ENCODE measurements around the gene TNS3. TPM values are rescaled to one million over a fixed set of nuclear protein-coding genes. Genes with fewer than 3 reads are reported as not detected.

TNS3 gene
- total RNA-seq, 3 donors from 2014 or later: 2.6 to 3.4 (median 3.2) TPM

DNA sequence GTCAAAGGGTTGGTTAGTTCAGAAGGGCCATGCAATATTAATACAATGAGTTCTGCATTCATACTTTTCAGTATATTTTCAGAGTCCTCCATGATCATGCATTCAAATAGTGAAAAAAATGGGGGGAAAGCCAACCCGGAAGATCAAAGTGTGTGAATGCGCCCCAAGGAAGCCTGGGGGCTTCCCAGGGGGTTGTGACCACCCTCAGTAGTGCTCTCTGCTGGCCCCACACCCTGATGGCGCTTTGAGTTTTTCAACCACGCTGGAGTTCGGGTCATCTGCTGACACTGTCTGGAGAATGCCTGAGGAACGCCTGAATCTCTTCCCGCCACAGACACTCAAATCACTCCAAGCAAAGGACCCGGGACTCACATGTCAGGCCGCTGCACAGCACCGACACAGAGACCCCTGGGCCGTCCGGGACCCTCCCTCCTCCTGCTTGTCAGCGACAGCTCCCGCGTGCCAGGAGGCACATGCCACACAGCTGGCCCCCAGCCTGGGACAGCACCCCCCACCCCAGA, 1.0 kb downstream of the TNS3 start:
- peaks cover 3% of the 10 kb centered on the region for H3K4me1 Mint-ChIP-seq (ENCODE audit: low read depth)
- peaks cover 28% of the 10 kb centered on the region for H3K27me3 Mint-ChIP-seq (ENCODE audit: low read depth)
- H3K9me3 Mint-ChIP-seq: no peaks in the 10 kb centered on the region
- H3K36me3 Mint-ChIP-seq (ENCODE audit: insufficient read depth): no peaks in the 10 kb centered on the region
- ATAC-seq (no peak), DNase-seq (no peak)
- peak overlapping the region; percentile 61 for H3K4me3 Mint-ChIP-seq

DNA sequence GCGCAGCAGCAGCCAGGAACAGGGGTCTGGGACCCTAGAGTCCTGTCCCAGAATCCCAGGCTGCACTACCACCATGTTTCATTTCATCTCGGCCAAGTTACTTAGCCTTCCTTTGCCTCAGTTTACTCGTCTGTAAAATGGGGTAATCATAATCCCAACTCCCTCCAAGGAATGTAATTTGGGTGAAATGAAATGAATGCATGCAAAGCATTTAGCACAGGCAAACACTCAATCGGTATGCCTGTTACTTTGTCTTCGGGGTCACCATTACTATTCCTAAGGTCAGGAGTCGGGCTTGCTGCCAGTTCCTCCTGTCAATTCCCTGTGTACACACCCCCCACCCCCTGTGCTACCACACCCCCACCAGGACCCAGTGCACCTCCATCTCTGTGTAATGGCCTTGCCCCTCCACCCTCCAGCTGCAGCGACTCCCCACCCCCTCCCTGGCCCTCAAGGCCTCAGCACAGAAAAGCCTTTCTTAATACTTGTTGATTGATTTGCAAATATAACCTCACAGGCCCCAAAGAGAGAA, 1.7 kb downstream of the TNS3 start:
- peaks cover 3% of the 10 kb centered on the region for H3K4me1 Mint-ChIP-seq (ENCODE audit: low read depth)
- no peaks in the 10 kb centered on the region for H3K36me3 Mint-ChIP-seq (ENCODE audit: insufficient read depth)
- DNase-seq (no peak), ATAC-seq (no peak)
- peaks cover 28% of the 10 kb centered on the region for H3K27me3 Mint-ChIP-seq (ENCODE audit: low read depth)
- no peaks in the 10 kb centered on the region for H3K9me3 Mint-ChIP-seq
- no peak overlapping the region for H3K4me3 Mint-ChIP-seq

DNA sequence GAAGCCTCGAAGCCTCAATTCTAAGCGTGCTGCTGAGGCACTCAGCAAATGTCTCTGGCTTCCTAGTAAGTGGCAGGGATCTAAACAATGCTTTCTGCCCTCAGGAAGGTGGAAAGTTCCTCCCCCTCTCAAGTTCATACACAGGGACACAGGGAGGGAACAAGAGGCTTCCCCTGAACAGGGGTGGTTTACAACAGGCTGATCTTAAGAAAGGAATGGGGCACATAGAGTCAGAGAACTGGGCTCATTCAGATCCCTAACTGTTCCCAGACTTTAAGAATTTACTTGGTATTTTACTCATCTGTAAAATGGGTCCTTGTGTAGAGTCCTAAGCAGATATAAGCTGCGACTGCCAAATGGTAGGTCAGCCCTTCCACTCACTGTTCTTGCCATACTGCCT, 2.5 kb downstream of the TNS3 start:
- no peaks in the 10 kb centered on the region for H3K36me3 Mint-ChIP-seq (ENCODE audit: insufficient read depth)
- DNase-seq (no peak), ATAC-seq (no peak)
- no peaks in the 10 kb centered on the region for H3K9me3 Mint-ChIP-seq
- peaks cover 3% of the 10 kb centered on the region for H3K4me1 Mint-ChIP-seq (ENCODE audit: low read depth)
- no peak overlapping the region for H3K4me3 Mint-ChIP-seq
- H3K27me3 Mint-ChIP-seq (ENCODE audit: low read depth): peaks cover 28% of the 10 kb centered on the region

DNA sequence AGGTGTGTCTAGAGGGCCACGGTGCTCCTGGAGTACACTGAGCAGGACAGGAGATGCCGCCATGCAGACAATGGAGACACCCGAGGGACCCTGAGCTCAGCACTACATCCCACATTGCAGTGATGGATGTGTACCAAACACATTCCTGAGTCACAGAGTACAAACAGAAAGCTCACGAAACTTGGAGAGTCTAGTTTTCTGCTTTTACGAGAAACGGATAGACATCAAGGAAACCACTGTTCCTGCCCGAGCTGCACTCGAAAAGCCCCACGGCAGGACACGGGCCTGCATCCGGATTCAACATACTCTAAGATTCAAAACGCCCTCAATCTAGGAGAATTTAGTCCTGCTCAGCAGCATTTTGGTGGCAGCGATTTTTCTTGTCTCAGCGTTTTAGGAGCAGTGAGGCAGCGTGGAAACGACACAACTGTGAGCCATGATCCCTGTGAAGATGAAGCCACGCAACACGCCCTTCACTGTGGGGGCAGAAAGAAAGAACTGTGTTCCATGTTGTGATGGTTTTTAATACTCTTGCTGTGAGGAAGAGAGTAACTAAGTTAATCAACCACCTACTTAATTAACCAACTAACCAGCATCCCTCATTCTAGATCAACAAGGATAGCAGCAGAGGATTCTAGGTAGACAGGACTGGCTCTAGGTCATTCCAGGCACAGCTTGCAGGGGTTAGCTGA, 3.2 kb downstream of the TNS3 start:
- Mint-ChIP-seq H3K4me3 (no peak overlapping the region), H3K36me3 (ENCODE audit: insufficient read depth) (no peaks in the 10 kb centered on the region), H3K27me3 (ENCODE audit: low read depth) (peaks cover 26% of the 10 kb centered on the region), H3K9me3 (no peaks in the 10 kb centered on the region), H3K4me1 (ENCODE audit: low read depth) (peaks cover 5% of the 10 kb centered on the region)
- DNase-seq (no peak), ATAC-seq (peak; percentile 21 to 35)

DNA sequence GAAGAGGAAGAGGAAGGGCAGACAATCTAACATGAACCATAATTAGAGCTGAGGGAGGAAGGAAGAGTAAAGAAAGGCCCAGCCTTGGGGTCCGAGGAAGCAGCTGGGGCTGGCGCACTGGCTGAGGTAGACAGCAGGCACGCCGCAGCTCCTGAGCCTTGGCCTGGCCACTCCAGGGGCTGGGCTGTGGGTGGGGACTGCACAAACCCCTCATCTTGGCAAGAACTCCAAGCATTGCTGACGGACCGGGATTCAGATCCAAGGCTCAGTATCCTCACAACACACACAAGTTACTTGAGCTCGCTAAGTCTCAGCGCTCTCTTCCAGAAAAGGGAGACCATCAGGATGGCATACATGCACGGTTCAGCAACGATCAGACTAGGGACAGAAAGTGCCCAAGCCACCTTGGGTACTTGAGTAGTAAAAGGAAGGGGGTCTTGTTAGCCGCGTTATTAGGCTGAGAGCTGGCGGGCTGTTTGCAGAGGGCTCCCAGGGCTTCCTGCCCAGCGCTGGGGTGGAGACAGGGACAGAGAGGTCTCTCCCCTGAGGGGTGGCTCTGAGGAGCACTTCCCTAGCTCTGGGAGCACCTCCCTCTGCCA, 4.5 kb downstream of the TNS3 start:
- Mint-ChIP-seq H3K4me1 (ENCODE audit: low read depth) (peaks cover 5% of the 10 kb centered on the region), H3K36me3 (ENCODE audit: insufficient read depth) (no peaks in the 10 kb centered on the region), H3K27me3 (ENCODE audit: low read depth) (peaks cover 13% of the 10 kb centered on the region), H3K4me3 (no peak overlapping the region), H3K9me3 (no peaks in the 10 kb centered on the region)
- DNase-seq: no peak
- ATAC-seq: peak in 1 of 2 donors; percentile 9

DNA sequence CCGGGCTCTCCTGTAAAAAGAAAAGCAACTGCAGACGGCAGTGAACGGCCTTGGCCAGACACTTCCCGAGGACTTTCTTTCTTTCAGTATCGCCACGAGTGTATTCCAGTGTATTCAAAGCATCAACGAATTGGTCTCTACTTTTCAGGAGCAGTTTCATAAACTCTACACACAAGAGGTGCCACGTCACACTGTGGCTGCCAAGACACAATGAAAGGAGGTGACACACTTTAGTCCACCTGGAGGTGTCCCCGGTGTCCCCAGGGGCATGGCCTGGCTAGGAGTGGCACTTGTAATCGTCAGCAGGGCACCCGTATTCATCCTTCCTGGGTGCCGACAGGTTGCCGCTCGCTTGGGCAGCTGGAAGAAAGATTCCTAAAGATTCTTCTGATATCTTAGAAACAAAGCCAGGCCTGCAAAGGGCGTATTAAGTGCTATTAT, 5.0 kb downstream of the TNS3 start:
- Mint-ChIP-seq H3K4me3 (no peak overlapping the region), H3K4me1 (ENCODE audit: low read depth) (peaks cover 5% of the 10 kb centered on the region), H3K9me3 (no peaks in the 10 kb centered on the region), H3K36me3 (ENCODE audit: insufficient read depth) (no peaks in the 10 kb centered on the region), H3K27me3 (ENCODE audit: low read depth) (peaks cover 11% of the 10 kb centered on the region)
- no peak for DNase-seq
- no peak for ATAC-seq

DNA sequence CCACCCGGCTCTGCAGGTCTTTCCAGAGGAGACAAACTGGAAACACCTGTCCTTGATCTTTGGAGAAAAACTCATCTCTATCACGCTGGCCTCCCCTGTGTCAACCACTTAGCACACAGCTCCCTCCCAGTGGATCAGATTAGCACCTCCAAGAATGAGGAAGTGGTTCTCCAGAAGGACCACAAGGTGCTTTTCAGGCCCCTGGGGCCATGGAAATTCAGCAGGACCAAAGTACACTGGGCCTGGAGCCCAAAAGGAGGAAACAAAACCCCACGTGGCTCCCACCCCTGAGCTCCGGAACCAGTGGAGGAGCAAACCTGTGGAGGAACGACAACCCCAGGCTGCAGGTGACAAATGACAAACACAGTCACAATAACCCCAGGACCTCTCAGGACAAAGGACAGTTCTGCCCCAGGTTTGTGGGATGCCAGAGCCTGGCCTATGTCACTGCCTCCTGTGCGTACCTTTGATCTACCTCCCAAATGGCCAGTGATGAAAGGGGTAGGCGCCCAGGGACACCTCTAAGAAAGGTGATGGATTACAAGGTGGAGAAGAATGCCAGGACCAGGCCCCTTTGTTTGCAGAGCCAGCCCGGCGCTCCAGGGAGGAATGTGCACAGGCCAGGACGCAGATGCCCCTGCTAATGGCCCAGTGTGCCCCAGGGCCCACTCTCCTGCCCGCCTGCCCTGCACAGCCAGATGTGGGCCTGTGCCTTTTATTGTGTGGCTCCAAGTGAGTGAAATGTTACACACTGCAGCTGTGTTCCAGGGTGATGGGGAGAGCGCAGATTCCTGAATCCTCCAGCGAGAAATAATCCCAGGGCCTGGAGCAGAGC, 5.7 kb downstream of the TNS3 start:
- Mint-ChIP-seq H3K36me3 (ENCODE audit: insufficient read depth) (no peaks in the 10 kb centered on the region), H3K9me3 (no peaks in the 10 kb centered on the region), H3K27me3 (ENCODE audit: low read depth) (peaks cover 10% of the 10 kb centered on the region), H3K4me3 (no peak overlapping the region), H3K4me1 (ENCODE audit: low read depth) (peaks cover 5% of the 10 kb centered on the region)
- ATAC-seq (no peak), DNase-seq (no peak)

DNA sequence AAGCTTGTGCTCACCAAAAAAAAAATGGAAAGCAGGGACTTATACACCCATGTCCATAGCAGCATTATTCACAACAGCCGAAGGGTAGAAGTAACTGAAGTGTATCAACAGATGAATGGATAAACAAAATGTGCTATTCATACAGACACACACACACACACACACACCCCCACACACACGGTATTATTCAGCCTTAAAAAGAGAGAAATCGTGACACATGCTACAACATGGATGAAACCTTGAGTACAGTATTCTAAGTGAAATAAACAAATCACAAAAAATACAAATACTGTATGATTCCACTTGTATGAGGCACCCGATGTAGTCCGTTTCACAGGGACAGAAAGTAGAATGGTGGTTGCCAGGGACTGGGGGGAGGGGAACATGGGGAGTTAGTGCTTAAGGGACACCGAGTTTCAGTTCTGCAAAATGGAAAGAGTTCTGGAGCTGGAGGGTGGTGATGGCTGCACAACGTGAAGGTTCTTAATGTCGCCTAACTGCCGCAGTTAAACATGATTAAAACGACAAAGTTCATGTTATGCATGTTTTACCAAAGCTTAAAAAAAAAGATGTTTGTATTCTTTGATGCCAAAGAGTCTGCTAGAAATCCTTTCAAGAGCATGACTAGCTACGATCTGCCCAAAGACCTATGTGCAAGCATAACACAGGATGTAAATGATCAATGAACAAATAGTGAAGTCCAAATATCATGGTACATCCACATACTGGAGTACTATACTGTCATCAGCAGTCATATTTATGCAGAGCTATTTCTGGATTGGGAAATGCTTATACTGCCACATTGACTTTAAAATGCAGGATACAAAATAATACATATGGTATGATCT, 7.2 kb downstream of the TNS3 start:
- Mint-ChIP-seq H3K9me3 (no peaks in the 10 kb centered on the region), H3K27me3 (ENCODE audit: low read depth) (peaks cover 2% of the 10 kb centered on the region), H3K4me3 (no peak overlapping the region), H3K4me1 (ENCODE audit: low read depth) (peaks cover 10% of the 10 kb centered on the region), H3K36me3 (ENCODE audit: insufficient read depth) (no peaks in the 10 kb centered on the region)
- no peak for DNase-seq
- ATAC-seq: no peak

DNA sequence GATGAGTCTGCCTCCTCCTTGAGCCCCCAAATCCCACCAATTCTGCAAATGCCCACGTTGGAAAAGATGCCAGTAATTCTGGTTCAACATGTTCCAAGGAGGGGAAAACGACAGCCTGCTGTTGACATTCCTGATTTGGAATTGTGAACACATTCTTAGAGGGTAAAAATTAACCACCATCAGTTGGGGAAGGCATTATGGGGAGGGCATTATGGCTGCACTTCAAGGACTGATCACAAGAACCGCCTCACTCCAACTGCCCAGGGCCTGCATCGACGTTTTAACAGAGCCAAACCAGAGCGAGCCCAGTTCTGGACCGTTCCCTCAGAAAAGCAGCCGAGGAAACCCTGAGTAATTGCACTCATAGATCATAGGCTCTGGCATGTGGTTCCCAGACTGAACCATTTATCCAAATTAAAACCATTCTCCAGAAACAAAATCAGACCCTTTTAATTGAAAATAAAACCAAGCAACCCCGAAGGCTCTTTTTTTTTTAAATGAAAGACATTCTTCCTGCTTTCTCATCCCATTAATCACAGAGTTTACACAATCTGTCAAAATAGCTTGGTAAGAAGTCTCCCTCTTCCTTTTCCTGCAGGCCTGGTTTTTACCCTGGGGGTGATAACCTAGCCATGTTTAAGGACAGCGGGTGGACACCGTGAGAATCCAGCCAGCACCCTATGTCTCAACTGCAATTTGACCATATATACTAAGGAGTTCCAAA, 8.0 kb downstream of the TNS3 start:
- DNase-seq (no peak), ATAC-seq (no peak)
- H3K36me3 Mint-ChIP-seq (ENCODE audit: insufficient read depth): no peaks in the 10 kb centered on the region
- peaks cover 2% of the 10 kb centered on the region for H3K27me3 Mint-ChIP-seq (ENCODE audit: low read depth)
- no peak overlapping the region for H3K4me3 Mint-ChIP-seq
- no peaks in the 10 kb centered on the region for H3K9me3 Mint-ChIP-seq
- peaks cover 9% of the 10 kb centered on the region for H3K4me1 Mint-ChIP-seq (ENCODE audit: low read depth)

DNA sequence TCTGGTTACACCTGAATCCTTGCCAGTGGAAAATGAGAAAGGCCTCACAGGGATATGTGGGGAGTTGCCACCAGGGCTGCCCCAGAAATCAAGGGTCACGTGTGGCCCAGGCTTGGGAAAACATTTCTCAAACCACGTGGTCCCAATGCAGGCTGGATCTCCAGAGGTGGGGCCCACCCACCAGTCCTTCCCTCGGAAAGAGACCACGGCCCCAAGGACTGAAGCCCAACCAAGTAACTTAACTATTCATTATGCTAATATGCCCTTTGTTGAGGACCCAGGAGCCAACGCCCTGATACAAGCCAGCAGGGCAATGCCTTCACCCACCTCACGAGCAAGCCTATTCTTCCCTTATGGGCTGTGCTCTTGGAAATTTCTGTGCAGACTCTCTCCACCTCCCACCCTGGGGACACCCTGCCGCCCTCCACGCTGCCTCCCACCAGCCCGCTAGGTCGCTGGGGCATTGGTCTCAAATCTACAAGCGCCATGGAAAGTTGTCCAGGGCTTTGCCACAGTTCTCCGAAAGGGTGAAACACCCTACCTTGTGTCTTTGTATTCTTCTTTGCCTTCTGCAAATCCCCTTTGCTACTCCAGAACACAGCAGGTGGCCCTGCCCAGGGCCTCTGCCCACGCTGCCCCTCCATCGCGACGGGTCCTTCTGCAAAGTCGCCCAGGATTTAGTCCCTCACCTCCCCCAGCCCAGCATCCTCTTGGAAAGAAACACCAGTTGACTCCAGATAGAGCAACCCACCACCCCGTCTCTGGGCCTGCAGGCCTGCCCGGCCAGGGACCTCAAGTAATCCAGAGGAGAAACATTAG, 8.8 kb downstream of the TNS3 start:
- no peak overlapping the region for H3K4me3 Mint-ChIP-seq
- peaks cover 7% of the 10 kb centered on the region for H3K4me1 Mint-ChIP-seq (ENCODE audit: low read depth)
- no peaks in the 10 kb centered on the region for H3K9me3 Mint-ChIP-seq
- H3K36me3 Mint-ChIP-seq (ENCODE audit: insufficient read depth): no peaks in the 10 kb centered on the region
- peaks cover 2% of the 10 kb centered on the region for H3K27me3 Mint-ChIP-seq (ENCODE audit: low read depth)
- DNase-seq (no peak), ATAC-seq (no peak)

DNA sequence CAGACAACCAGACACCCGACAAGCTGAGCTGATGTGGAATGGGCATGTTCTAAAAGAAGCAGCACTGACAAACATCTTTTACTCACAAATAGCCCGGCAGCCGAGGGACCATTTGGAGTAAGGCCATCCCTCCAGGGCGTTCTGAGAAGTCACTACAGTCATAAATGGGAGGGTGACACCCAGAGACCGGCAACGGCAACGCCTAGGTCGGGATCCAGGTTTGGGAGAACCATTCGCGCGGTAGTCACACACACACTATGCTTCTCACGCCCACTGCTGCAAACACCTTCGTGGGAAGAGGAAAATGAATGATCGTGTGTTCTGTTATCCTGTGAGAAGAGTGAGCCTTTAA, 9.8 kb downstream of the TNS3 start:
- ATAC-seq: no peak
- peaks cover 2% of the 10 kb centered on the region for H3K27me3 Mint-ChIP-seq (ENCODE audit: low read depth)

DNA sequence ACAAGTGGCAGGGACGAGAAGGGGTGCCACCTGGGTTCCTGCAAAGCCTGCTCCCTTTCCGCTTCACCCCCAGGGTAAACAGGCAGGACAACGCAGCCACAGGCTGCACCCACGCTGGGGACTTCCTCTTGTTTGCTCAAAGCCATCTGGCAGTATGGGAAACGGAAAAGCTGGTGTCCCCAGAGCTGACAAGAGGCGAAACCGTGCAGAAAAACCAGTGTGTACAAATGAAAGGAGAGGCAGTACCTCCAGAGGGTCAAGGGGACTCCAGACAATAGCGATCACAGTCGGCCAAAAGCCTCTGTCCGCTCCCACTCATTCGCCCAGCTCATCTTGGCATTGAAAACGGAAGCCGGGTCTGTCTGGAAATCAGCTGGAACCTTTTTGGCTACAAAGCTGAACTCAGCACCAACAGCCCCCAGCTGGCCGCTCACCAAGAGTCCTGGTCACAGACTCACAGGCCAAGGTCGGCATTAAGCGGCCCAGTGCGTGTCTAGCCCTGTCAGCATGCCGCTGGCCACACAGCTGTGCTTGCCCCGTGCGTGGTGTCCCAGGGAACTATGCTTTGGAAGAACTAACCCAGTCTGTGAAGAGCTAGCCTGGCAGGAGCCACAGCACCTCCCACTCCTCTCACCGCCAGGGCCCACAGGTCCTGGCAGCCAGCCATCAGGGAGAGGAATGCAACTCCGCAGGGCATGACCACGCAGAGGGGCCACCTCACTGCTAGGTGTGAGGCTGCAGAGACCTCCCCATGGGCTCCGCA, 10.4 kb downstream of the TNS3 start:
- DNase-seq: no peak
- H3K27me3 Mint-ChIP-seq (ENCODE audit: low read depth): peaks cover 2% of the 10 kb centered on the region

More for the DNA sequence above, 9.8 kb downstream of the TNS3 start:
- peaks cover 7% of the 10 kb centered on the region for H3K4me1 Mint-ChIP-seq (ENCODE audit: low read depth)
- H3K9me3 Mint-ChIP-seq: no peaks in the 10 kb centered on the region
- no peak overlapping the region for H3K4me3 Mint-ChIP-seq
- DNase-seq: no peak
- no peaks in the 10 kb centered on the region for H3K36me3 Mint-ChIP-seq (ENCODE audit: insufficient read depth)

More for the DNA sequence above, 10.4 kb downstream of the TNS3 start:
- no peak overlapping the region for H3K4me3 Mint-ChIP-seq
- H3K4me1 Mint-ChIP-seq (ENCODE audit: low read depth): peaks cover 7% of the 10 kb centered on the region
- H3K9me3 Mint-ChIP-seq: no peaks in the 10 kb centered on the region
- H3K36me3 Mint-ChIP-seq (ENCODE audit: insufficient read depth): no peaks in the 10 kb centered on the region
- no peak for ATAC-seq
